ENCODE measurements around the gene BPIFA2.

The BPIFA2 gene

DNA sequence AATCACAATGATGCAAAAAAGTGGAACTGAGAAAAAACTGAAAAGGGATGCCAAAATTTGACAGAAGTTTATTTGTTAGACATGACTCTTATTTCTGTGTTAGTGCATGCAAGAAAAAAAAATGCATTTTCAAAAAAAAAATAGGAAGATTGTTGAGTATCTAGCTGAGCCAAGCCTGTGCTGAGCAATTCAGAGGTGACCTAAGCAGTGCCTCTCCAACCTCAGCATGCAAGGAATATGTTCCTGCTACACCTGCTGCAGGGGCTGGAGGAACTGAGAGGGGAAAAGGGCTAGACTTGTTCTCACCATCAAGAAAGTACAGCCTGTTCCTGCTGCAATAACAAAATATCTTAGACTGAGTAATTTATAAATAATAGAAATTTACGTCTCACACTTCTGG is 24.0 kb downstream of the BPIFA2 start:
- no peak for DNase-seq (ENCODE audit: low read depth in 1 of 2, low spot score in 1 of 2)

DNA sequence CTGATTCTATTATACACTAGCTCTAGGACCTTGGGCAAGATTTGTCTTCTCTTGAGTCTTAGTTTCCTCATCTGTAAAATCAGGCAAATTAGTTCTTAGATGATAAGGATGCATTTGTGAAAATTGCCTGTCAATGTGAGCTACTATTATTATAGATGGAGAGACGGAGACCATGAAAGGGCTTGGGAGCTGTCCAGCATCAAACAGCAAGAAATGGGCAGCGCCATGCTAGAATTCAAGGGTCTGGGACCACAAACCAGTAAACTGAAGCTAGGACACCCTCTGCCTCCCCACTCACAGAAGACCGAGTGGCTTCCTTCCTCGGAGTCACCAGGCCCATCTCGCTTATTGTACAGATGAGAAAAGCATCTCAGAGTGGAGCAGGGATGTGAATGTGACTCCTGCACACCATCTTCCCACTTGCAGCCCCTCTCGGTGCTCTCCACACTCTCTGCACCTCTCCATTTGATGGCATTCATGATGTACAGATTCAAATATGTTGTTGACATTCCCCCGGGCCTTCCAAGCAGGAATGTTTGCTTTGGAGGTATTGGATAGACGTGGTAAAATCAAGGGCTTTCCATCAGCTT is 25.0 kb downstream of the BPIFA2 start:
- DNase-seq (ENCODE audit: low read depth in 1 of 2, low spot score in 1 of 2): no peak

GRCh38 chr20:33199026-33199425 is 31.1 kb downstream of the BPIFA2 start:
- DNase-seq (ENCODE audit: low read depth in 1 of 2, low spot score in 1 of 2): no peak

GRCh38 chr20:33202451-33202850 is 34.5 kb downstream of the BPIFA2 start:
- DNase-seq (ENCODE audit: low read depth in 1 of 2, low spot score in 1 of 2): no peak

GRCh38 chr20:33203444-33203843 is 35.5 kb downstream of the BPIFA2 start:
- no peak for DNase-seq (ENCODE audit: low read depth in 1 of 2, low spot score in 1 of 2)

- DNase-seq (ENCODE audit: low read depth in 1 of 2, low spot score in 1 of 2): no peak
These were observed 41.8 kb downstream of the BPIFA2 start for GRCh38 chr20:33209789-33210188.

DNA sequence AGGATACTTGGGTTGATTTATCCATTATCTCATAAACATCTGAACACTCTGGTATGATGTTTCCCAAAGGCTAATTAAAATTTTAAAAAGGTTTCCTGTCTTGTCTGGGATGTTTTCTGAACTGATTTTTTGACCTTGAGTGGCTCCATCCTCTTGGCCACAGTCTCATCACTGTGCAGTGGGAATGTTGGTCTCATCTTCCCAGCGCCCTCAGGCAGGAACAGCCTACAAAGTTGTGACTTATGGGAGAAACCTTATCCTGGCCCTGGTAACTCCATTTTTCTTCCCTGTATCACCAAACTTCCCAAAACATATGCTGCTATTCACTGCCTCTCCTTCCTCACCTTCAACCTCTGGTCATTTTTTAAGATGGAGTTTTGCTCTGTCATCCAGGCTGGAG is 42.4 kb downstream of the BPIFA2 start:
- no peak for DNase-seq (ENCODE audit: low read depth in 1 of 2, low spot score in 1 of 2)

DNA sequence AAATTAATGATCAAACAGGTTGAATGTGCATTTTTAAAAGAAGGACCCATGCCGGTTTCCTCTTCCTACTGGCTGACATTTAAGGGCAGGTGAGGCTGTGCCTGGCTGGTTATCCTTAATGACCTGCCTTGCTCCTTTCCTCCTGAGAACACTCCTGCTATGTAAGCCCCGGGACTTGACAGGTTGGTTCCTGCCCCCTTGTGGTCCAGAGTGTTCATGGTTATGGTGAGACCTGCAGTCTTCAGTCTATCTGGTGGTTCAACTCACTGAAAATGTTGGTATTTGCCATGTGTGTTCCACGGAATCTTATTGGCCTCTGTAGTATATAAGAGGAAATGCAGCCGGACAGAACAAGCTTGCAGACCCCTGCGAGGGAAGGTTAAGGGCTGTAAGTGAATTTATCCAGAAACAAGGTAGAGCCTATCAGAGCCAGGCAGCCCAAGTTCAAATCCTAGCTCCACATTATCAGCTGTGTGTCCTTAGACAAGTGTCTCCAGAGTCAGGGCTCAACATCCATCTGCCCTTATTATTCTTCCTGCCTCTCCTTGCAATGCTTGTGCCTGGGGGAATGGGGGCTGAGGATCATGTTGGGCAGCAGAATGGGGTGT is 44.0 kb downstream of the BPIFA2 start:
- no peak for DNase-seq (ENCODE audit: low read depth in 1 of 2, low spot score in 1 of 2)

- DNase-seq (ENCODE audit: low read depth in 1 of 2, low spot score in 1 of 2): no peak
These were observed 49.1 kb downstream of the BPIFA2 start, which contains the start of gene BPIFA3 for GRCh38 chr20:33217052-33217451. Gene BPIFA3 (plus strand): TSS chr20:33217352. CDS start chr20:33217537, 185 bp downstream.

DNA sequence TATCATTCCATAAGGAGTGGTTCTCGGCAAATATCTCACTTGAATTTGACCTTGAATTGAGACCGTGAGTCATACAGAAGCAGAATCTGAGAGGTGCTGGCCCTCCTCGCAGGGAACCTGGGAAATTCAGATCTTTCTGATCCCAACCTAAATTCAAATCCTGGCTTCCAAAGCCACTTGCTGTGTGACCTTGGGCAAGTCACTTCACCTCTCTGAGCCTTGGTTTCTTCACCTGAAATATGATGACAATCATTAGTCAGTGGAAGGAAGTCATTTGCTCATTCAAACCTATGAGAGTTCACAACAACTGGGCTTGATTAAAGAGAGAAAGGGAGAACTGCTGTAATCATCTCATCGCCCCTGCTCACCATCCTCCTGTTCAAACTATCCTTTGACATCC is 56.4 kb downstream of the BPIFA2 start:
- DNase-seq (ENCODE audit: low read depth in 1 of 2, low spot score in 1 of 2): no peak

DNA sequence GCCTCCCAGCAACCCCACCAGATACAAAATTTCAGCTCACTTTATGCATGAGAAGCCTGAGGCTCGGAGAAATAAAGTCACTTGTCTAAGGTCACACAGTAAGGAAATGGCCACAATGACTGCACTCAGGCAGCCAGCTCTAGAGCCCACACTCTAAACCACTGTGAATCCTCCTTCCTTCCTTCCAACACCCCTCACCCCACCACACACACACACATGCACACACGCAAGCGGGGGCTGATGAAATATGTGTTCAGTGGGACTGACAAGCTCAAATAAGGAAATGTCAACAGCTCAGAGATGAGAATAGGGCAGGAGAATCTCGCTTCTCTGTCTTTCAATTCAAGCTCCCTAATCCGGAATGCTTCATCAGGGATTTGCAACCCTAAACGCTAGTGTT is 61.9 kb downstream of the BPIFA2 start:
- DNase-seq (ENCODE audit: low read depth in 1 of 2, low spot score in 1 of 2): no peak
